ENCODE data around the gene KIRREL3. TPM values are rescaled to one million over a fixed set of nuclear protein-coding genes. Genes with fewer than 3 reads are reported as not detected.
A peak's percentile ranks its signal among the peaks of the same experiment; 100 is the strongest.

Gene KIRREL3
- total RNA-seq, 1 donor from 2014 or later: 0.38 TPM

- TF ChIP-seq CTCF (IDR thresholded peaks at IDR 0.05; ENCODE audit: unreplicated experiment): no peak
- Mint-ChIP-seq H3K27me3 (ENCODE audit: unreplicated experiment) (peaks cover 17% of the 10 kb centered on the region), H3K4me3 (ENCODE audit: unreplicated experiment) (no peak overlapping the region), H3K36me3 (ENCODE audit: low read depth, unreplicated experiment) (peaks cover 5% of the 10 kb centered on the region), H3K9me3 (ENCODE audit: unreplicated experiment) (no peaks in the 10 kb centered on the region), H3K4me1 (ENCODE audit: unreplicated experiment) (peaks cover 16% of the 10 kb centered on the region), H3K27ac (ENCODE audit: unreplicated experiment) (no peak overlapping the region)
- no peak for DNase-seq (ENCODE audit: low spot score)
These were observed 580.5 kb downstream of the KIRREL3 start for GRCh38 chr11:126419801-126420697.

- no peak for TF ChIP-seq CTCF (IDR thresholded peaks at IDR 0.05; ENCODE audit: unreplicated experiment)
- peaks cover 16% of the 10 kb centered on the region for H3K4me1 Mint-ChIP-seq (ENCODE audit: unreplicated experiment)
- H3K27me3 Mint-ChIP-seq (ENCODE audit: unreplicated experiment): peaks cover 16% of the 10 kb centered on the region
- no peak overlapping the region for H3K4me3 Mint-ChIP-seq (ENCODE audit: unreplicated experiment)
- H3K9me3 Mint-ChIP-seq (ENCODE audit: unreplicated experiment): no peaks in the 10 kb centered on the region
- no peak for DNase-seq (ENCODE audit: low spot score)
- H3K36me3 Mint-ChIP-seq (ENCODE audit: low read depth, unreplicated experiment): peaks cover 5% of the 10 kb centered on the region
- no peak overlapping the region for H3K27ac Mint-ChIP-seq (ENCODE audit: unreplicated experiment)
These were observed 581.7 kb downstream of the KIRREL3 start for GRCh38 chr11:126418887-126419286.

- peaks cover 13% of the 10 kb centered on the region for H3K27me3 Mint-ChIP-seq (ENCODE audit: unreplicated experiment)
- no peak for TF ChIP-seq CTCF (IDR thresholded peaks at IDR 0.05; ENCODE audit: unreplicated experiment)
- peaks cover 16% of the 10 kb centered on the region for H3K4me1 Mint-ChIP-seq (ENCODE audit: unreplicated experiment)
- H3K27ac Mint-ChIP-seq (ENCODE audit: unreplicated experiment): no peak overlapping the region
- H3K4me3 Mint-ChIP-seq (ENCODE audit: unreplicated experiment): peak overlapping the region; percentile 59
- H3K9me3 Mint-ChIP-seq (ENCODE audit: unreplicated experiment): no peaks in the 10 kb centered on the region
- H3K36me3 Mint-ChIP-seq (ENCODE audit: low read depth, unreplicated experiment): peaks cover 6% of the 10 kb centered on the region
- no peak for DNase-seq (ENCODE audit: low spot score)
These were observed 583.3 kb downstream of the KIRREL3 start for GRCh38 chr11:126417091-126417862.

- Mint-ChIP-seq H3K4me3 (ENCODE audit: unreplicated experiment) (peak overlapping the region; percentile 59), H3K27ac (ENCODE audit: unreplicated experiment) (no peak overlapping the region), H3K4me1 (ENCODE audit: unreplicated experiment) (peaks cover 14% of the 10 kb centered on the region), H3K36me3 (ENCODE audit: low read depth, unreplicated experiment) (peaks cover 12% of the 10 kb centered on the region), H3K9me3 (ENCODE audit: unreplicated experiment) (no peaks in the 10 kb centered on the region), H3K27me3 (ENCODE audit: unreplicated experiment) (peaks cover 10% of the 10 kb centered on the region)
- TF ChIP-seq CTCF (IDR thresholded peaks at IDR 0.05; ENCODE audit: unreplicated experiment): no peak
- peak; percentile 75 for DNase-seq (ENCODE audit: low spot score)
These were observed 584.0 kb downstream of the KIRREL3 start for GRCh38 chr11:126416542-126417090.
